Bronchial epithelial cell (primary cell): ENCODE results near the gene SWAP70. TPM values are rescaled to one million over a fixed set of nuclear protein-coding genes. Genes with fewer than 3 reads are reported as not detected.

Experiments used
- DNase-seq: peaks from one replicate; pipeline ENCODE4 v3.0.0-alpha.2; 2010; ENCODE audit warnings: low read depth
- FAIRE-seq: peaks from 2 replicates; lab custom pipeline; 2011; peaks lifted over from hg19 to GRCh38; lab: Jason Lieb, UNC
- H3K27me3 ChIP-seq: 2 replicates; pipeline ENCODE4 v1.5.1; 2011; ENCODE audit warnings: low read length; ENCODE audit not compliant: control insufficient read depth, insufficient read depth
- H3K36me3 ChIP-seq: 2 replicates; pipeline ENCODE4 v1.5.1; 2011; ENCODE audit warnings: low read length; ENCODE audit not compliant: control insufficient read depth, insufficient read depth
- H3K4me3 ChIP-seq: 2 replicates; pipeline ENCODE4 v1.5.1; 2011; ENCODE audit warnings: mild to moderate bottlenecking, low read depth, low read length, control low read depth
- total RNA-seq: library from RNA; depleted of rRNA; stranded (reverse); fragments of >200 nt; gene quantifications from 2 replicates; pipeline ENCODE4 v1.2.1, GENCODE V29; 2014
- TF ChIP-seq, protein P1 (sequence below): IDR thresholded peaks from 2 replicates; pipeline ENCODE4 v1.5.1; 2011; ENCODE audit warnings: mild to moderate bottlenecking, moderate library complexity, low read length, control low read depth, inconsistent platforms; ENCODE audit not compliant: insufficient read depth, severe bottlenecking

The SWAP70 gene
- total RNA-seq, 1 donor from 2014 or later, result 26.3 TPM

DNA sequence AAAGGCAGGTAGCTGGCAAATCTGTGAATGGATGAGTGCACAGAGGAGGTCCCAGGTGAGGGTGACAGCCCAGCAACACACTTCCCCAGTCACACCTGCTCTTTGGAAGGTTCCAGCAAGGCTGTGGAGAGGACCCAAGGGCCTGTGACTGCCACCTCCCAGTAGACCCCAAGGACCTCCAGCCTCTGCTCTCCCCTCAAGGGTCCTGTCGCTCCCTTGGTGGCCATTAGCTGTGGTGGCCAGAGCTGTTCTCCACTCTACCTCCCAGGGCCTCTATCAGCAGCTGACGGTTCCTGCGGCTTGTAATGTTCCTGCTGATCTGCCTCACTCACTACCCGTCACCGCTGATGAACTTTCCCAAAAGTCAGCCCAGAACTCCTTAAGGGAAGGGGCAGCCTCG is 93.0 kb downstream of the SWAP70 start:
- no peak for DNase-seq
- Histone ChIP-seq H3K4me3 (no peak overlapping the region), H3K36me3 (no peaks in the 10 kb centered on the region), H3K27me3 (no peaks in the 10 kb centered on the region)
- TF ChIP-seq, protein P1, sequence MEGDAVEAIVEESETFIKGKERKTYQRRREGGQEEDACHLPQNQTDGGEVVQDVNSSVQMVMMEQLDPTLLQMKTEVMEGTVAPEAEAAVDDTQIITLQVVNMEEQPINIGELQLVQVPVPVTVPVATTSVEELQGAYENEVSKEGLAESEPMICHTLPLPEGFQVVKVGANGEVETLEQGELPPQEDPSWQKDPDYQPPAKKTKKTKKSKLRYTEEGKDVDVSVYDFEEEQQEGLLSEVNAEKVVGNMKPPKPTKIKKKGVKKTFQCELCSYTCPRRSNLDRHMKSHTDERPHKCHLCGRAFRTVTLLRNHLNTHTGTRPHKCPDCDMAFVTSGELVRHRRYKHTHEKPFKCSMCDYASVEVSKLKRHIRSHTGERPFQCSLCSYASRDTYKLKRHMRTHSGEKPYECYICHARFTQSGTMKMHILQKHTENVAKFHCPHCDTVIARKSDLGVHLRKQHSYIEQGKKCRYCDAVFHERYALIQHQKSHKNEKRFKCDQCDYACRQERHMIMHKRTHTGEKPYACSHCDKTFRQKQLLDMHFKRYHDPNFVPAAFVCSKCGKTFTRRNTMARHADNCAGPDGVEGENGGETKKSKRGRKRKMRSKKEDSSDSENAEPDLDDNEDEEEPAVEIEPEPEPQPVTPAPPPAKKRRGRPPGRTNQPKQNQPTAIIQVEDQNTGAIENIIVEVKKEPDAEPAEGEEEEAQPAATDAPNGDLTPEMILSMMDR, result no peak
- no peak for FAIRE-seq

DNA sequence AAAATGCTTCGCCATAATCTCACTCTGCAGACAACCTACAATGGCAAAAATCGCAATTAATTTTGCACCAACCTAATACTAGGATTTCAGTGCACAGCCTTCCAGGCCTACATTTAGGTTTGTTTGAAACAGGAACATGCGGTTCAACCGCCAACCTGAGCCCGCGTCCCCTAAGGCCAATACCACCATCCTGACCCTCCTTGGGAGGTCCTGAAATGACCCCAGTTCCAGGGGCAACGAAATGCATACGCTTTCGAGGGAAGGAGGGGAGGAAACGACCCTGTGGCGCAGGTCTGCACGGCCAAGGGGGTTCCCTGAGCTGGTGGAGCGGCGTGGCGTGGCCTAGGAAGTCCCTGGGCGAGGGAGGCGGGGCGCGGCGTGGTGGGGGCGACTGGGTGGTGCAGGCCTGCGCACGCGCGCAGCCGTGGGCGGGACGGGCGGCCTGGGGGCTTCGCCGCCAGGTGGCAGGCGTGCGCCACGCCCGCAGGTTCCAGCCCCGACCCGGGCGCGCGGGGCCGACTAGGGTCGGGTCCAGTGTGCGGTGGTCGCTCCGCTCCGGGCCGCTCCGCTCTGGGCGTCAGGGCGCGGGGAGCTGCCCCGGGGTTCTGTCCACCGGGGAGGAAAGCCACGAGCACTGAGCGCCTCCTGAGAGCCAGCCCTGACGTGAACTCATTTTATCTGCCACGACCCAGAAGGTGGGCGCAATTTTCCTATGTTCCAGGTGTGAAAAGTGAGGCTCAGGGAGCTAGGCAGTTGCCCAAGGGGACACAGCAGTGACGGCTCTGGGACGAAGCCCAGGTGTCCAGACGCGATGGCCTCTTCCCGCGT is 94.1 kb downstream of the SWAP70 start:
- DNase-seq (peak; percentile 46), FAIRE-seq (no peak)
- peak overlapping the region; percentile 50 for H3K4me3 ChIP-seq
- TF ChIP-seq, protein P1, result peak; percentile 68
- no peaks in the 10 kb centered on the region for H3K27me3 ChIP-seq
- no peaks in the 10 kb centered on the region for H3K36me3 ChIP-seq

DNA sequence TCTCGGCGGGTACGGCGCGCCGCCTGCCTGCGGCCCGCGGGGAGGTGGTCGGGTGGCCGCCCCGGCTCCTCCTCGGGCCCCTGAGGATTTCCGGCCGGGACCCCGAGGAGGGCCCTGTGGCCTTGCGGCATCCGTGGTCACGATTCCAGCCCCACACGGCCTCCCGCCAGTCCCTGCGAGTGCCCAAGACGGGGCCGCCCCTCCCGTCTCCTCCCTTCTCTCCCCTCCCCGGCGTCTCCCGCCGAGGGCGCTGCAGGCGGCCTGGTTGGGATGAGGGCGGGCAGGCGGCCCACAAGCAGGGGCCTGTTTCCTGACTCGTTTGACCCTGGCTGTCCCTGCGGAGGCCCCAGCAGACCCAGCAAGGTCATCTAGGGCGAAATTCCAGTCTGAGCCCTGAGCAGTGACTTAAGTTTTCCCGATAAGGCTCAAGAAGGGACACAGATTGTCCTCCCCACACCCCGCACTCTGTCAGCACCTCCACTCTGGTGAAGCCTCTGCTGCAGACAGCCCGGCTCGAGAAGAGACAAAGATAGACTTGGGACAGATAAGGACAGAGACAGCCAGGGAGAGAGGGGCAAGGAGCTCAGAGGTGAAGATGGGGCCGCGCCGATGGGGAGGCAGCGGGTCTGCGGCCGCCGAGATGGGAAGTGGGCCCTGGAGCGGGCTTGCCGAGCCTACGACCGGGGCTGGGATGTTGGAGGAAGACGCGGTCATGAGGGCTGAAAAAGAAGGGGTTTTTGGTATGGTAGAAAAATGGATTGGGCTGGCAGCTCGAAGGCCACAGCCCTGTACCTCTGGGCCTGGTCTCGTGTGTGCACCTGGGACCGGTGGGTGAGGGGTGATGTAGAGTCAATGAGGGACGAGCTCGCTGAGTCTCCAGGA is 95.0 kb downstream of the SWAP70 start:
- FAIRE-seq, result no peak
- Histone ChIP-seq H3K4me3 (peak overlapping the region; percentile 50), H3K36me3 (no peaks in the 10 kb centered on the region), H3K27me3 (no peaks in the 10 kb centered on the region)
- TF ChIP-seq, protein P1, result peak; percentile 39
- DNase-seq, result peak; percentile 45

DNA sequence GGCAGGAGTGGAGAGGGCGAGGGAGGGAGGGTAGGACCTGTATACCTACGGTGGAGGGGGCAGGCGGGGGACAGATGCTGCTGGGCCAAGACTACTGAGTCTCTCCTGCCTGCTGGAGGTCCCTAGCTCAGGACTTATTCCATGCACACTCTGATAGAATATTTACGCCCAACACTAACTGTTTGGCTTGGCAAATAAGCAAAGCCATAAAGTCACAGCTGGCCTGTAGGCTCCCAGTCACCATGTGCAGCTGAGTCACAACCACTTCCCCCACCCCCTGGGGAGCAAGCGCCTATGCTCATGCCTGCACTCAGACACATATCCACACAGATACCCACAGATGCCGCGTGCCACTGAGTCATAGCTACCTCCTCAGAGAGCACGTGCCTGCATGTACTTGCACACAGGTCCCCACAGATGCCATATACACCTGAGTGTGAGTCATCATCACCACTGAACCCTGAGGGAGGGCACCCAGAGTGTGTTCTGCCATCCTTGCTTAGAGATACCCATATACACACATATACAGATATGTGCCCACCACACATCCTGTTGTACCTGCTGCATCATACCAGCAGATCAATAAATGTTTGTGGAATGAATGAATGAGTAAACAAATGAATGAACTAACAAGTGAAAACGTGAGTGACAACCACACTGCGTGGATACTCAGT is 95.8 kb downstream of the SWAP70 start:
- FAIRE-seq (peak; percentile 93), DNase-seq (peak; percentile 100)
- H3K4me3 ChIP-seq, result peak overlapping the region; percentile 50
- TF ChIP-seq, protein P1, result no peak
- no peaks in the 10 kb centered on the region for H3K36me3 ChIP-seq
- no peaks in the 10 kb centered on the region for H3K27me3 ChIP-seq

DNA sequence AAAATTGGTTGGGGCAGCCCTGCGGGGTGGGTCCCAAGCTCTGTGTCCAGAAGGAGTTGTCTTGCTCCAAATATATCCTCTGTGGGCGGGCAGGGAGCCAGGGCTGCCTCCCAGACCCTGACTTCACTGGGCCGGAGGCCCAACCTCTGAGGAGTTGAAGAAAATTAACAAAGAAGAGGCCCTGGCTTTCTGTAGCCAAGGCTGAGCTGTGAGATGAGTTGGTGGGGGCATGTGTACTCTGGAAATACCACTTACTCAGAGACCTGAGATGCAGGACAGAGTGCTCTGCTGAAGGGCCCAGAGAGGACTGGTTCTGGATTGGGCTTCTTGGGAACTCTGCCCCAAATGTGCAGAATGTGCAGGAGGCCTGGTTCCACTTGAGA is 96.3 kb downstream of the SWAP70 start:
- FAIRE-seq, result no peak
- Histone ChIP-seq H3K27me3 (no peaks in the 10 kb centered on the region), H3K36me3 (no peaks in the 10 kb centered on the region), H3K4me3 (no peak overlapping the region)
- TF ChIP-seq, protein P1, result no peak
- DNase-seq, result no peak
